HepG2 (cell line): ENCODE measurements around the gene RIPOR3. TPM values are rescaled to one million over a fixed set of nuclear protein-coding genes. Genes with fewer than 3 reads are reported as not detected.

Experiments used
- MED1 ChIP-seq: sonication (generic); formaldehyde crosslinking; IDR thresholded peaks from 2 replicates; pipeline ENCODE4 v1.4.0; 2020; ENCODE audit warnings: missing genetic modification reagents
- NONO ChIP-seq, 2 experiments: fragments of 450-650 bp in 1 of 2; sonication (generic) in 1 of 2; formaldehyde crosslinking in 1 of 2; IDR thresholded peaks in 1 of 2; conservative IDR thresholded peaks in 1 of 2; 2 replicates each; pipeline versions ENCODE4 v1.6.1 to v1.8.0; 2017 to 2022; ENCODE audit warnings: mild to moderate bottlenecking in 1 of 2, missing genetic modification reagents in 1 of 2, moderate library complexity in 1 of 2
- PHB2 ChIP-seq: fragments of 450-650 bp; IDR thresholded peaks from 2 replicates; pipeline ENCODE4 v1.6.1; 2018; ENCODE audit not compliant: partially characterized antibody
- PLRG1 ChIP-seq: fragments of 450-650 bp; conservative IDR thresholded peaks from 2 replicates; pipeline ENCODE4 v1.6.1; 2016
- RFX1 ChIP-seq: fragments of 450-650 bp; IDR thresholded peaks from 2 replicates; pipeline ENCODE4 v1.6.1; 2017
- RFX5 ChIP-seq: IDR thresholded peaks from 2 replicates; pipeline ENCODE4 v1.6.1; 2011; ENCODE audit warnings: low read depth, low read length, improper control_type of control experiment
- ZFP37 ChIP-seq: sonication (generic); formaldehyde crosslinking; IDR thresholded peaks from 2 replicates; pipeline ENCODE4 v1.4.0; 2020; ENCODE audit warnings: missing genetic modification reagents, borderline replicate concordance
- ZNF7 ChIP-seq: IDR thresholded peaks from 2 replicates; pipeline ENCODE4 v1.6.1; 2016; ENCODE audit warnings: missing biosample characterization, missing genetic modification reagents
- ZNF747 ChIP-seq: sonication (generic); formaldehyde crosslinking; IDR thresholded peaks from 2 replicates; pipeline ENCODE4 v1.8.1; 2023; ENCODE audit warnings: missing genetic modification reagents, mild to moderate bottlenecking, borderline replicate concordance
- polyA plus RNA-seq, 8 experiments: library from polyadenylated mRNA; depleted of rRNA in 3 of 8; stranded (reverse) in 7 of 8; unstranded in 1 of 8; fragments of >200 nt; fragmentation: Illumina TruSeq in 4 of 8; extraction: Trizol in 4 of 8; gene quantifications; 2 replicates each; pipeline versions ENCODE4 v1.2.1 to v1.2.3, GENCODE V29; 2011 to 2016; ENCODE audit warnings: low read depth in 4 of 8, missing spikeins in 1 of 8, mixed read lengths in 1 of 8; ENCODE audit not compliant: insufficient read depth in 1 of 8
- total RNA-seq, 5 experiments: library from RNA; depleted of rRNA; stranded (reverse); fragments of >200 nt; fragmentation: Illumina TruSeq; extraction: Trizol; gene quantifications; 2 replicates each; pipeline ENCODE4 v1.2.3, GENCODE V29; 2016; ENCODE audit warnings: low read depth in 1 of 5
- TF ChIP-seq, protein P1 (sequence below): fragments of 450-650 bp; IDR thresholded peaks from 2 replicates; pipeline ENCODE4 v1.6.1; 2016
- TF ChIP-seq, protein P2 (sequence below): sonication (generic); formaldehyde crosslinking; IDR thresholded peaks from 2 replicates; pipeline ENCODE4 v1.8.0; 2022; ENCODE audit warnings: missing genetic modification reagents, low read depth, mild to moderate bottlenecking, borderline replicate concordance

Gene RIPOR3
- total and polyA plus RNA-seq, 2 of the 13 experiments (the other 11 are each of a cell fraction or from before 2014, with no cell fraction given) = 0.18 TPM; not detected in 1

DNA sequence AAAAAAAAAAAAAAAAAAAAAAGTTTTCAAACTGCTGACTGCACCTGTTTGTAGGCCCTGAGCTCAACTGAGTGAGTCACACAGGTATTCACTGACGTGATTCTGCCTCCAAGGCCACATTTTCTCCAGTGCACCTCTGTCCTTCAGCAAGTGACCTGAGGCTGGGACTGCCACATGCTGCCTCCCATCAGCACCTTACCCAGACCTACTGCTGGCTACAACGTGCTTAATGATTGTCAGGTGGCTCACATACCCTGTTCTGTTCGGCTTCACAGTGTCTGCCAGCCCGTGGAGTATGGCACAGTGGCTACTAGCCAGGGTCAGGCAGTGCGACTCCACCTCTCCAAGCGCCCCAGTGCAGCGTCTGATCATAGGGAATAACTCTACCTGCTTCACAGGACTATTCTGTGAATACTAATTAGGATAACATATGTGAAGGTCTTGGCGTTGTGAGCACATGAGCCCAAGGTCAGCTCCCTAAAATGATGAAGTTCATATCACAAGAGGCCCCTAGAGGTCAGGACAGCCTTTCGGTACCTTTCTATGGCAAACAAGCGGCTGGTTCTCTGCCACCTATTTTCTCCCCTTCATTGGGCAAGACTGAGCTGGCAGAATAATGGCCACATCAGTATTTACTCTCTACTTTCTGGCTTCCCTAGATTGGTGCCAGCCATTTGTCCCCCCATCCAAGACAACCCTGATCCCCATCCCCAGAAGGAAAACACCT, 28.1 kb downstream of the RIPOR3 start (continued):
- TF ChIP-seq, protein P1, sequence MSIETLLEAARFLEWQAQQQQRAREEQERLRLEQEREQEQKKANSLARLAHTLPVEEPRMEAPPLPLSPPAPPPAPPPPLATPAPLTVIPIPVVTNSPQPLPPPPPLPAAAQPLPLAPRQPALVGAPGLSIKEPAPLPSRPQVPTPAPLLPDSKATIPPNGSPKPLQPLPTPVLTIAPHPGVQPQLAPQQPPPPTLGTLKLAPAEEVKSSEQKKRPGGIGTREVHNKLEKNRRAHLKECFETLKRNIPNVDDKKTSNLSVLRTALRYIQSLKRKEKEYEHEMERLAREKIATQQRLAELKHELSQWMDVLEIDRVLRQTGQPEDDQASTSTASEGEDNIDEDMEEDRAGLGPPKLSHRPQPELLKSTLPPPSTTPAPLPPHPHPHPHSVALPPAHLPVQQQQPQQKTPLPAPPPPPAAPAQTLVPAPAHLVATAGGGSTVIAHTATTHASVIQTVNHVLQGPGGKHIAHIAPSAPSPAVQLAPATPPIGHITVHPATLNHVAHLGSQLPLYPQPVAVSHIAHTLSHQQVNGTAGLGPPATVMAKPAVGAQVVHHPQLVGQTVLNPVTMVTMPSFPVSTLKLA = no peak
- TF ChIP-seq PLRG1 (no peak), NONO (IDR thresholded peaks at IDR 0.05) (no peak), NONO (CRISPR knock-in tag; conservative IDR thresholded peaks at IDR 0.05) (0 out of 2 replicates have a peak, but pooled peaks have one; percentile 19), ZNF7 (CRISPR knock-in tag) (no peak), PHB2 (no peak), MED1 (CRISPR knock-in tag) (peak; percentile 29), RFX5 (no peak), ZFP37 (CRISPR knock-in tag) (no peak), RFX1 (no peak), ZNF747 (0 out of 2 replicates have a peak, but pooled peaks have one; percentile 40)
- TF ChIP-seq, protein P2, sequence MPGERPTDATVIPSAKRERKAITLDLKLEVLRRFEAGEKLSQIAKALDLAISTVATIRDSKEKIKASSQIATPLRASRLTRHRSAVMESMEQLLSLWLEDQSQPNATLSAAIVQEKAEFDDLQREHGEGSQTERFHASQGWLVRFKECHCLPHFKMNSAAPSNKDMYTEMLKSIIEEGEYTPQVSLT (CRISPR knock-in tag) = no peak
